Measurements from ENCODE around the gene PIGP.
"Not testable (repeated sequence)": the region's sequence is repeated elsewhere in the genome, so short reads cannot be mapped to it uniquely, and the experiment has no call there.

The PIGP gene

GRCh38 chr21:37041706-37042271 is 31.1 kb downstream of the PIGP start:
- no peak for DNase-seq

- no peak for DNase-seq
Observed at GRCh38 chr21:37040212-37040611, 32.7 kb downstream of the PIGP start.

GRCh38 chr21:37039411-37040075 is 33.3 kb downstream of the PIGP start:
- DNase-seq = no peak

GRCh38 chr21:37036177-37036576 is 36.7 kb downstream of the PIGP start:
- DNase-seq = no peak

- not testable (repeated sequence) for DNase-seq
Observed at GRCh38 chr21:37034394-37034793, 38.5 kb downstream of the PIGP start.

GRCh38 chr21:37032877-37033471 is 39.9 kb downstream of the PIGP start:
- no peak for DNase-seq

GRCh38 chr21:37032293-37032692 is 40.6 kb downstream of the PIGP start:
- no peak for DNase-seq

GRCh38 chr21:37030864-37031263 is 42.0 kb downstream of the PIGP start:
- no peak for DNase-seq

- DNase-seq = no peak
Observed at GRCh38 chr21:37028570-37028969, 44.3 kb downstream of the PIGP start.

- DNase-seq = no peak
Observed at GRCh38 chr21:37026499-37026898, 46.4 kb downstream of the PIGP start.

GRCh38 chr21:37017951-37018679 is 54.8 kb downstream of the PIGP start:
- DNase-seq = no peak
